Neural cell (in vitro differentiated cells): ENCODE measurements around the gene SEPTIN7. TPM values are rescaled to one million over a fixed set of nuclear protein-coding genes. Genes with fewer than 3 reads are reported as not detected.

Source experiments
- H2AFZ ChIP-seq: fragments of 200-600, 300-800 bp; sonication (generic), shearing (Covaris generic); 2 replicates; pipeline ENCODE4 v1.6.0; 2014; ENCODE audit warnings: low read depth, mild to moderate bottlenecking, antibody characterized with exemption, low read length, moderate library complexity
- H3F3A ChIP-seq: fragments of 200-600 bp; shearing (Covaris generic); 2 replicates; pipeline ENCODE4 v1.6.1; 2016; ENCODE audit warnings: mild to moderate bottlenecking, moderate library complexity, mixed read lengths, antibody characterized with exemption, low read length; ENCODE audit not compliant: insufficient read depth, poor library complexity, severe bottlenecking
- H3K27ac ChIP-seq: fragments of 200-600, 300-800 bp; sonication (generic), shearing (Covaris generic); 2 replicates; pipeline ENCODE4 v1.5.1; 2014; ENCODE audit warnings: mild to moderate bottlenecking, low read length, moderate library complexity
- H3K27me3 ChIP-seq: fragments of 300-800, 200-600 bp; sonication (generic), shearing (Covaris generic); 2 replicates; pipeline ENCODE4 v1.6.0; 2014; ENCODE audit warnings: mild to moderate bottlenecking, low read depth, low read length, moderate library complexity; ENCODE audit not compliant: insufficient read depth
- H3K36me3 ChIP-seq: fragments of 300-800, 200-600 bp; sonication (generic), shearing (Covaris generic); 2 replicates; pipeline ENCODE4 v1.5.1; 2014; ENCODE audit warnings: mild to moderate bottlenecking, antibody characterized with exemption, low read length, moderate library complexity; ENCODE audit not compliant: insufficient read depth
- H3K4me2 ChIP-seq: fragments of 300-800, 200-600 bp; sonication (generic), shearing (Covaris generic); 2 replicates; pipeline ENCODE4 v1.6.0; 2014; ENCODE audit warnings: mild to moderate bottlenecking, low read length
- H3K4me3 ChIP-seq: fragments of 300-800, 200-600 bp; sonication (generic), shearing (Covaris generic); 2 replicates; pipeline ENCODE4 v1.5.1; 2014; ENCODE audit warnings: mild to moderate bottlenecking, low read length, moderate library complexity
- H3K79me2 ChIP-seq: fragments of 200-600 bp; shearing (Covaris generic); replicated peaks from 2 replicates; pipeline ENCODE4 v1.6.0; 2014; ENCODE audit warnings: mild to moderate bottlenecking, low read length, moderate library complexity; ENCODE audit not compliant: insufficient read depth
- H3K9ac ChIP-seq: fragments of 300-800, 200-600 bp; sonication (generic), shearing (Covaris generic); 2 replicates; pipeline ENCODE4 v1.6.1; 2016; ENCODE audit warnings: mild to moderate bottlenecking, low read length, mixed read lengths
- H3K9me2 ChIP-seq: fragments of 200-600 bp; shearing (Covaris generic); 2 replicates; pipeline ENCODE4 v1.6.1; 2016; ENCODE audit warnings: mild to moderate bottlenecking, low read length, mixed read lengths; ENCODE audit not compliant: insufficient read depth
- H3K9me3 ChIP-seq: fragments of 200-600, 300-800 bp; sonication (generic), shearing (Covaris generic); 2 replicates; pipeline ENCODE4 v1.6.1; 2016; ENCODE audit warnings: mild to moderate bottlenecking, mixed run types, low read length, moderate library complexity, mixed read lengths
- H4K20me1 ChIP-seq: fragments of 200-600 bp; shearing (Covaris generic); 2 replicates; pipeline ENCODE4 v1.6.1; 2016; ENCODE audit warnings: mild to moderate bottlenecking, mixed run types; ENCODE audit not compliant: insufficient read depth
- CTCF ChIP-seq: fragments of 450-650 bp; IDR thresholded peaks from 2 replicates; pipeline ENCODE4 v1.5.1; 2014; ENCODE audit warnings: antibody characterized with exemption, mild to moderate bottlenecking, moderate library complexity; ENCODE audit not compliant: poor library complexity, severe bottlenecking
- EP300 ChIP-seq: fragments of 450-650 bp; conservative IDR thresholded peaks from 2 replicates; pipeline ENCODE4 v1.6.1; 2014; ENCODE audit warnings: antibody characterized with exemption, mild to moderate bottlenecking, moderate library complexity; ENCODE audit not compliant: poor library complexity, severe bottlenecking
- EZH2 ChIP-seq: fragments of 200-600, 300-800 bp; shearing (Covaris generic), sonication (generic); IDR thresholded peaks from 2 replicates; pipeline ENCODE4 v1.6.1; 2014; ENCODE audit warnings: antibody characterized with exemption, low read length, borderline replicate concordance, mild to moderate bottlenecking; ENCODE audit not compliant: insufficient read depth, poor library complexity, severe bottlenecking
- MXI1 ChIP-seq: fragments of 450-650 bp; conservative IDR thresholded peaks from 2 replicates; pipeline ENCODE4 v1.6.1; 2014; ENCODE audit warnings: antibody characterized with exemption, mild to moderate bottlenecking; ENCODE audit not compliant: poor library complexity, severe bottlenecking
- POLR2AphosphoS5 ChIP-seq: IDR thresholded peaks from 2 replicates; pipeline ENCODE4 v1.6.1; 2012
- RAD21 ChIP-seq: fragments of 450-650 bp; conservative IDR thresholded peaks from 2 replicates; pipeline ENCODE4 v1.6.1; 2014; ENCODE audit warnings: antibody characterized with exemption, mild to moderate bottlenecking, moderate library complexity
- REST ChIP-seq: IDR thresholded peaks from 2 replicates; pipeline ENCODE4 v1.6.1; 2012; ENCODE audit warnings: borderline replicate concordance
- SMC3 ChIP-seq: fragments of 450-650 bp; conservative IDR thresholded peaks from 2 replicates; pipeline ENCODE4 v1.6.1; 2014; ENCODE audit warnings: antibody characterized with exemption, mild to moderate bottlenecking, moderate library complexity; ENCODE audit not compliant: poor library complexity
- TAF1 ChIP-seq: IDR thresholded peaks from 2 replicates; pipeline ENCODE4 v1.6.1; 2012; ENCODE audit warnings: low read depth
- polyA plus RNA-seq: library from polyadenylated mRNA; depleted of rRNA; stranded (reverse); fragments of >200 nt; gene quantifications from 2 replicates; pipeline ENCODE4 v1.2.3, GENCODE V29; 2014

The SEPTIN7 gene
- polyA plus RNA-seq, 1 donor from 2014 or later = 492 TPM

- Histone ChIP-seq H2AFZ (no peak overlapping the region), H4K20me1 (no peaks in the 10 kb centered on the region), H3F3A (no peaks in the 10 kb centered on the region), H3K27me3 (no peaks in the 10 kb centered on the region), H3K4me2 (no peak overlapping the region), H3K9me2 (no peaks in the 10 kb centered on the region), H3K4me3 (no peak overlapping the region), H3K27ac (no peak overlapping the region), H3K9me3 (no peaks in the 10 kb centered on the region), H3K36me3 (no peaks in the 10 kb centered on the region), H3K9ac (no peak overlapping the region), H3K79me2 (peaks cover 96% of the 10 kb centered on the region)
- TF ChIP-seq SMC3 = no peak
- no peak for TF ChIP-seq EZH2
- no peak for TF ChIP-seq REST
- no peak for TF ChIP-seq TAF1
- no peak for TF ChIP-seq EP300
- no peak for TF ChIP-seq RAD21
Measured at GRCh38 chr7:35818513-35818912, 17.7 kb downstream of the SEPTIN7 start.

- TF ChIP-seq EZH2 = no peak
- TF ChIP-seq CTCF = no peak
- TF ChIP-seq EP300 = no peak
- no peak for TF ChIP-seq POLR2AphosphoS5
- no peak for TF ChIP-seq TAF1
- no peak for TF ChIP-seq RAD21
- TF ChIP-seq REST = no peak
- no peak for TF ChIP-seq SMC3
- no peak for TF ChIP-seq MXI1
- H3F3A ChIP-seq = no peaks in the 10 kb centered on the region
- no peak overlapping the region for H2AFZ ChIP-seq
- no peaks in the 10 kb centered on the region for H3K9me2 ChIP-seq
- H3K4me2 ChIP-seq = no peak overlapping the region
- H3K4me3 ChIP-seq = no peak overlapping the region
- H3K36me3 ChIP-seq = no peaks in the 10 kb centered on the region
- H4K20me1 ChIP-seq = no peaks in the 10 kb centered on the region
- H3K9me3 ChIP-seq = no peaks in the 10 kb centered on the region
- H3K27me3 ChIP-seq = no peaks in the 10 kb centered on the region
- H3K27ac ChIP-seq = no peak overlapping the region
- H3K9ac ChIP-seq = no peak overlapping the region
- H3K79me2 ChIP-seq = peaks cover 97% of the 10 kb centered on the region
Measured at GRCh38 chr7:35819310-35819709, 18.5 kb downstream of the SEPTIN7 start.
